Fibroblast of villous mesenchyme (primary cell): ENCODE measurements around the gene CDH23. TPM values are rescaled to one million over a fixed set of nuclear protein-coding genes. Genes with fewer than 3 reads are reported as not detected.

Experiments
- DNase-seq: peaks from one replicate; pipeline ENCODE4 v3.0.0-alpha.2; 2010; ENCODE audit warnings: low read depth
- H3K4me3 ChIP-seq: 2 replicates; pipeline ENCODE4 v1.5.1; 2011; ENCODE audit warnings: low read depth, mild to moderate bottlenecking, low read length
- total RNA-seq: library from RNA; depleted of rRNA; stranded (reverse); fragments of >200 nt; gene quantifications from 2 replicates; pipeline ENCODE4 v1.2.3, GENCODE V29; 2012
- TF ChIP-seq, protein P1 (sequence below): IDR thresholded peaks from 2 replicates; pipeline ENCODE4 v1.5.1; 2012; ENCODE audit warnings: low read depth, mild to moderate bottlenecking, low read length; ENCODE audit not compliant: insufficient read depth

CDH23 gene
- total RNA-seq, 1 donor: under 0.01 TPM

DNA sequence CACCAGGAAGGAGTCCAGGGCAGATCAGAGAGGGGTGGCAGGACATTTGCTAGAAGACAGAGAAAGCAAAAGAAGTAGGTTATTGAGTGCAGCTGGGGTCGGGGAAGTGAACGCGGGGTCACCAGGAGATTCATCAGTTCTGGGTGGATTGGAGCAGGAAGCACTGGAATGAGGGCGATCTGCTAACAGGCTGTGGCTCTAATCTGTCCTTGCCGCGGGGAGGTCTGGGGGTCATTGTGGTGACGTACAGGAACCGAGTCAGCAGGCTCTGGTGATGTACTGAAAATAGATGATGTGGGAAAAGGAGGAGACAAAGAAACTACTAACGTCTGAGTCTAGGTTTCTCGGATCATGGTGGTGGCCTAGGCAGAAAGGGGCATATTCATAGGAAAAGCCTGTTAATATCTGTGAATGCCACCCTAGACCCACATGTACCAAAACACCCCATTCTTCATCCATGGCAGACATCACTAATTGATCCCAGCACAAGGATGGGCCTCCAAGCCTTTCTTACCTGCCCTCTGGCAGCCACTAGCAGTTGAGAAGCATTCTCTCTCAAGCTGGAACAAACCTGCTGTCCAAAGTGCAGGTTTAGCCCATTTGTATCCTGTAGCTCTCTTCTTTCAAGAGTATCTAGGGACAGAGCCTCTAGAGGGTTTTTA, 188.3 kb downstream of the CDH23 start:
- no peak for DNase-seq
- no peak overlapping the region for H3K4me3 ChIP-seq
- TF ChIP-seq, protein P1, sequence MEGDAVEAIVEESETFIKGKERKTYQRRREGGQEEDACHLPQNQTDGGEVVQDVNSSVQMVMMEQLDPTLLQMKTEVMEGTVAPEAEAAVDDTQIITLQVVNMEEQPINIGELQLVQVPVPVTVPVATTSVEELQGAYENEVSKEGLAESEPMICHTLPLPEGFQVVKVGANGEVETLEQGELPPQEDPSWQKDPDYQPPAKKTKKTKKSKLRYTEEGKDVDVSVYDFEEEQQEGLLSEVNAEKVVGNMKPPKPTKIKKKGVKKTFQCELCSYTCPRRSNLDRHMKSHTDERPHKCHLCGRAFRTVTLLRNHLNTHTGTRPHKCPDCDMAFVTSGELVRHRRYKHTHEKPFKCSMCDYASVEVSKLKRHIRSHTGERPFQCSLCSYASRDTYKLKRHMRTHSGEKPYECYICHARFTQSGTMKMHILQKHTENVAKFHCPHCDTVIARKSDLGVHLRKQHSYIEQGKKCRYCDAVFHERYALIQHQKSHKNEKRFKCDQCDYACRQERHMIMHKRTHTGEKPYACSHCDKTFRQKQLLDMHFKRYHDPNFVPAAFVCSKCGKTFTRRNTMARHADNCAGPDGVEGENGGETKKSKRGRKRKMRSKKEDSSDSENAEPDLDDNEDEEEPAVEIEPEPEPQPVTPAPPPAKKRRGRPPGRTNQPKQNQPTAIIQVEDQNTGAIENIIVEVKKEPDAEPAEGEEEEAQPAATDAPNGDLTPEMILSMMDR: no peak

DNA sequence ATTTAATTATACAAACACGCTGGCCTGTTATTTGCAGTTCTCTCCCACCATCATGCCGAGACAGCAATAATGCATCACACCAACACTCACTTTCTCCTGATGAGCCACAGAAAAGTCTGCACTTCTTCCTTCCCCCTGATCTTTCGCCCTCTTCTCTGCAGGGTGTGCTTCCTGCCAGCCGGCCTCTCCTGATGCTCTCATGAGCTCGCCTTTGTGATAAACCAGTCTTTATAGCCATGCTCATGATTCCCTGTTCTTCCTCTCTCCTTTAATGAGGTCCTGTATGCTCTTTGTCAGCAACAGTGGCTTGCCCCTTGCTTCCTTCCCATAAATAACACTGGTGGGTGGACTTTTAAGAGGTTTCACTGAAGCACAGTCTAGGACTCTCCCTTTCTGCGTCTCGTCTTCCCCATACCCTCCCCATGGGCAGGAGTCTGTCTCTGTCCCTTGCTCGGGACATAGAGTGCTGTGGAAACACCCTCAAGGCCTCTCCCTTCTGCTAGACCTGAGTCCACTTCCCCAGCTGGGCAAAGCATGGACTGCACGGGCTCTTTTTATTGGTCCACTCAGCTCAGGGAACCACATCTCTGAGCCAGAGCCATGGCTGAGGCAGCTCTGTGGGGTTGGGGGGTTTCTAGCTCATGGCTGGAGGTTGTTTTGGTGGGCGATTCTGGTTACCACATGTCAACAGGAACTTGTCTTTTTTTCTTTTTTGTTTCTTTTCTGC, 189.0 kb downstream of the CDH23 start:
- TF ChIP-seq, protein P1: no peak
- H3K4me3 ChIP-seq: no peak overlapping the region
- DNase-seq: no peak

DNA sequence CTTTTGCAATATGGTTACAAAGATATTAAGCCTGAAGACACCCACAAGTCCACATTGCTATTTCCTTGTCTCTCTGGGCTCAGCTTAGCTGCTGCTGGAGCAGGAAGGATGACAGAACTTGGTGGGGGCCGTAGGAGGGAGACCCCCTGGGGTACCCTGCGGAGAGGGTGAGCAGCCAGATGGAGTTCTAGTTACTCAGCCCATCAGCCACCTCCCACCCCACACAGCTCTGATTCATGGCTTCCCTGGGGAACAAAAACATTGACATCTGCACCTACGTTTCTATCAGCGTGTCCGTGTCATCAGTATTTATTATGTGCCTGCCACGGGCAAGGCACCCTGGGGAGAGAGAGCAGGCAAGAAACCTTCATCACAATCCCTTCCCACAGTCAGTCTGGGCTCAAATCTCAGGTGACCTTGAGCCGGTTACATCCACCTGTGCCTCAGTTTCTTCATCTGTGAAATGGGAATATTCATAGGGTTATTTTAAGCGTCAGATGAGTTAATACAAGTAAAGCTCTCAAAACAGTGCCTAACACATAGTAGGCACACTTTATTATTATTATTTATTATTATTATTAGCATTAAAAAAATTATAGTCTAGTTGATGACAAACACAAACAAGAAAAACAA, 191.3 kb downstream of the CDH23 start:
- TF ChIP-seq, protein P1: no peak
- DNase-seq: no peak
- H3K4me3 ChIP-seq: no peak overlapping the region

DNA sequence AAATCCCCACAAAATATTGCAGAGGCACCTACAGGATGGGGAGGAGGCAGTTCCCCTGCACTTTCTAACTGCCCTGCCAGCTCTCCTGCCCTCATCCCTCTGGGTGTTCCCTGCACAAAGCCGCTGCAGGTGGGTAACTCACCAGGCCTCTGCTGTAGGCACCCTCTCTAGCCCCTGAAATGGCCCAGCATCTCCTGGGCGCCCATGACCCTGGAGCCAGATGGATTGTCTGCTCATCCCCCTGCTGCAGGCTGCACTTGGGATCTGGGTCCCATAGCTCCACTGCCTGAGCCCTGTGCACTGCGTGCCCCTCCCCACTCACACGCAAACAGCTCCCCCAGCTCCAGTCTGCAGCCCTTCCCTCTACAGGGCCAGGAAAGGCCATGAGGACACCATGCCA, 192.0 kb downstream of the CDH23 start:
- H3K4me3 ChIP-seq: no peak overlapping the region
- no peak for DNase-seq
- TF ChIP-seq, protein P1: no peak

DNA sequence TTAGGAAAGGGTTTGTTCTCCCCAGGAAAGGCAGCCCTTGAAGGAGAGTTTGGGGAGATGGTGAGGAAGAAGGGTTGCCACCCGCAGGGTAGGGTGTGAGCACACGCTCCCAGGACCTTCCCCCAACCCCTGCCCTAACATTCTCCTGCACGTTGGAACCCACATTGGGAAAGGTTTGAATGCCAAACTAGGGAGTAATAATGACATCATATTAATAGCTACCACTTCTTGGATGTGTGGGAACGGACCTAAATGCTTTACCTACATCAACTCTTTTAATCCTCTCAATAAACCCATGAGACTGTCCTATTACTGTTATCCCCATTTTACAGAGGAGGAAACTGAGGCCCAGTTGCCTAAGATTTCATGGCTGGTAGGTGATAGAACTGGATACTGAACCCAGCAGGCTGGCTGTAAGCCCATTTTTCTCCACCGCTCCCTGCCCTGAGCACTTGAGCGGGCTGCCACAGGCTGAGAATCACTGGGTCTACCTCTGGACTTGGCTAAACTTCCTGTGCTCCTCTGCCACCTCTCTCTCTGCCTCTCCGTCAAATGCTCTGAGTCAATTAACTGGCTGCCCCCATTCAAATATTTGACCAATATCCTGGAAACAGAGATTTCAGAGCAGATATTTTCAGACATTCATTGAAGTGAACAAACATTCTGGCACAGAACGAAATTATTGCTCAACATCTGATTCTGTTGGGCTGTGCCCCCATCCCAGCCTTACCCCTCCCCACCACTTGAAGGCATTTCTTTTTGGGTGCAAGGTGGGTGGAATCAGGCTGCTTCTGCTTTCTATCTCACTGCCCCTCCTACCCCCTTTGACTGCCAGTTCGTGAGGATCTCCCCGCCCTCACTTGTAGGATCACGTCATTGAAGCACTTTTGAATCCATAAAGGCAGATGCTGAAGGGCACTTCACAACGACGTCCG, 193.2 kb downstream of the CDH23 start:
- DNase-seq: no peak
- no peak overlapping the region for H3K4me3 ChIP-seq
- TF ChIP-seq, protein P1: no peak

DNA sequence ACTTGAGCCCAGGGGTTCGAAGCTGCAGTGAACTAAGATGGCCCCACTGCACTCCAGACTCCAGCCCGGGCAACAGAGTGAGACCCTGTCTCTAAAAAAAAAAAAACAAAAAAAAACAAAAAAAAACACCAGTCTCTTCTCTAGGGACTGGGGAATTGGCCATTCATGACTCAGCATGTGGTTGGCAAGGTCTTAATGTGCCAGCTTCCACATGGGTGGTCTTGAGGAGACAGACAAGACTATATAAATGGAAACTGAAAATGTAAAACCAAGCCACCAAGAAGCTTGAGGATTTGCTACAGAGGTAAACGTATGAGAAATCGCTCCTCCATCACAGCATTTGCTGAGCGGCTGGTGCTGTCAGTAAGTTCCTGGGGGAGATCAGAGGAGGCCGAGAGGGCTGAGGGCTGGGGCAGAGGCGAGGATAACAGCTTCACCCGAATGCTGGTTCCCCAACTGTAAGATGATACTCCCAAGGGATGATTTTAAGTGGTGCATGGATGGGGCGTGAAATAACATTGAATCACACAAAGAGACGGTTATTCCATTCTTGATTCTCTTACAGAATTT, 194.1 kb downstream of the CDH23 start:
- no peak overlapping the region for H3K4me3 ChIP-seq
- DNase-seq: no peak
- TF ChIP-seq, protein P1: no peak
